GM21367 (cell line): Measurements from ENCODE around the gene GRIK3.

Source experiments
- ATAC-seq: cut with Tn5 transposase; IDR thresholded peaks from one replicate; pipeline ENCODE4 v1.9.1; 2021; ENCODE audit not compliant: unreplicated experiment

GRIK3 gene

GRCh38 chr1:36796106-36796590 is 238.2 kb downstream of the GRIK3 start:
- ATAC-seq, result no peak

DNA sequence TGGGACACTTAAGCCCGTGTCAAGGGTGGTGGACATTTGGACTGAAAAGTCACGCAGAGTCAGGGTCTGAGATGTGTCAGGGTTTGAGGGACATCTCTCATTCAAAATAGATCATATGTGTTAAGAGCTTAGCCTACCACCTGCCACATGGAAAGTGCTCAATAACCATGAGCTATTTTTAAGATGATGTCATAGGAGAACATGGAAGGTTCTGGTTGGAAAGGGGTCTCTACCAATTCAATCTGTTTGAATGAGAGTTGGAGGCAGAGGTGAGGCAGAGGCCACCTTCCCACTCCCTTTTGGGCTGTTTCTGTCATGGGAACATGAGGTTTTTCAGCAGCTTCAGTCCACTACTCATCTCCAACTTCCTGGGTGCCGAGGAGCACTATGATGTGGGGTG is 239.9 kb downstream of the GRIK3 start:
- no peak for ATAC-seq

DNA sequence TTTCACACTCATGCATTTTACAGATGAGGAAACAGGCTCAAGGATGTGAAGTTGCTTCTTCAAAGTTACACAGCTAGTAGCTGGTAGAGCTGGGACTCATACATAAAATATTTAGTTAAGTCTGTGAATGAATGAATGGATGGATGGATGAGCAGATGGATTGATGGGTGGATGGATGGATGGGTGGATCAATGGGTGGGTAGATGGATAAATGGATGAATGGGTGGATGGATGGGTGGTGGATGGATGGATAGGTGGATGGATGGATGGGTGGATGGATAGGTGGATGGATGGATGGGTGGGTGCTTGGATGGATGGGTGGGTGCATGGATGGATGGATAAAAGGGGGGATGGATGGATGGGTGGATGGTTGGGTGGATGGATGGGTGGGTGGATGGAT is 240.9 kb downstream of the GRIK3 start:
- no peak for ATAC-seq

DNA sequence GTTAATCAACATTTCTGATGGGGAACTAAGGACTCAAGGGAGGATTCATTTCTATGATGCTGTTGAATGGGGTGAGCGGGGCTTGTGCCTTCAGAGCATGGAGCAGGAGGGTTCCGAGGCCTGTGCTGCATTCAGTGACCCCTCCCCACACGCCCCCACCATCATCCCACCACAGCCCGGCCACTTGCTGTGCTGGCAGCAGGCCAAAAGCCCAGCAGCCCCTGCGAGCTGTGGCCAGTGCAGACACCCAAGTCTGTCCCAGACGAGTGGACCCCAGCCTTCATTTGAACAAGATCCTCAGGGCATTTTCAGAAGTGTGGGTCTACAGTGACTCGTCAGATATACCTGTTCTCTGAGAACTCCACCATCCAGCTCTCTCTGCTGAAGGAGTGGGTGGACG is 242.0 kb downstream of the GRIK3 start:
- no peak for ATAC-seq

GRCh38 chr1:36790191-36790590 is 244.1 kb downstream of the GRIK3 start:
- ATAC-seq, result no peak

DNA sequence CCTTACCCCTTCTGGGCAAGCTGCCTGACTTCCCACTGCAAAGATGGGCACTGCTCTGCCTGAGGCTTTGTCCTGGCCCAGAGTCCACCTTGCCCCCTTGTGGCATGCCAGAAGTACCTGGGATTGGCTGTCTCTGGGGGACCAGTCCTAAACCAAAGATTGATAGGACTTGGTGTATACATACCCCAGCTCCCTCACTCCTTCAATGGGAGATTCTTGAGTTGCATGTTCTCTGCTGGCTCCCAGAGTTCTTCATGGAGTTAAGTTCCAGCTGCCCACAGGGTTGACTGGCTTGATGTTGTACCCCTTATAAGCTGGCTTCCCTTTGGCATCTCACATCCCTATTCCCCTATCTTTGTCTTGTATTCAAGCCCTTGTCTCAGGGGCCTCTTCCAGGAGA is 244.8 kb downstream of the GRIK3 start:
- ATAC-seq, result no peak

DNA sequence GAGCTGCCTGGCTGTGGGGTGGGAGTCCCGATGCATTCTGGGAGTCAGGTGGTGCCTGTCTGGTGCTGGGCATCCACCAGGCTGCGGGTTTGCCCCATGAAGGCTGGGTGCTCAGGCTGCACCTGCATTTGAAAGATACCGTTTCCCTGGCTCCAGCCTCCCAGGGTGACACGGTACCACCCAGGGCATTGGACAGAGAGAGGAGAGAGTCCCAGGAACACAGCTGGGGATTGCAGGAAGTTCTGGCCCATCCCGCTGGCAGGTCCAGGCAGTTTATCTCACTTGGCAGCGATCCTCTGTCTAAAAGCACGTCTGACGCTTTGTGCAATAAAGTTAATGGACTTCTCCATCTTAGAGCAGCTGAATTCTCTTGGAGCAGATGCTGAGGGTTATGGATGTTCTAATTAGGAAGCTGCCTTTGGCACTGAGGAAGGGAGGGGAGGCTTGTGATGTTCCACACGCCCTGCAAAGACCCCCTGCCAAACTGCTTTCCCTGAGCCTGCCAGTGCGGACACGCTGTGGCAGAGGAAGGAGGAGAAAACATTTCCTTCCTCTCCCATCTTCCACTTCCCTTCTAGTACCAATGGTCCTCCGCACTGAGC is 246.9 kb downstream of the GRIK3 start:
- ATAC-seq, result no peak

DNA sequence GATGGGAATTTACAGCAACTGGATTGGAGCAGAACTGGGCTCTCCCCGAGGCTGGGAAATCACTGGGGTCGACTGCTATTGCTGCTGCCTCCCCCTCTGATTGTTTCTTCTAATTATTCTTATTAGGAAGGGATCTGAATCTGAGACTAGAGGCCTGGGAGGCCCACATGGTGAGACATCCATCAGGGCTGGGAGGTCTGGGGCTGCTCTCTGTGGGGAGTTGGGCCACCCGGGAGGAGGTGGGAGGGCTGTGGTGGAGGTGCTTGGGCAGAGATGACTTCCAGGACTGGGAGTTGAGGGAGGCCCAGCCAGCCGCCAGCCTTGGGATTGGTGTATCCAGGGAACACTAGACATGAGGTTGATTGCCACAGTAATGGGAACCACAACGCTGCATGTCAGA is 247.9 kb downstream of the GRIK3 start:
- no peak for ATAC-seq

- no peak for ATAC-seq
These were observed 250.0 kb downstream of the GRIK3 start for GRCh38 chr1:36784147-36784859.

DNA sequence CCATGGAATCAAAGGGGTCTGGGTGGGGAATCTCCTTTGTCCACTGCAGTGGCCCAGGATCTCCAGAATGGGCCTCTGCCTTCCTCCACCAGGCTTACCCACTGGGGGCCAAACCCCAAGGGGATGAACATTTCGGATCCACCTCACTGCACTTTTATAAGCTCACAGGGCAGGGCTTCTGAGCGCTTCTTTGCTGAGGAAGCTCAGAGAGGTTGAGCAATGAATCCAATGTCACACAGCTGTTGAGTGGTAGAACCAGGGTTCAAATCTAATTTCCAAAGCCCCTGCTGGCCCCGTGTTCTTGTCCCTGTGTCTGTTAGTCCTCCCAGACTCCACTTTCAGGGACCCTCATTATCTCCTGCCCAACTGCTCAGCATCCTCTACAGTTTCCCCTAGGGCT is 250.8 kb downstream of the GRIK3 start:
- no peak for ATAC-seq

DNA sequence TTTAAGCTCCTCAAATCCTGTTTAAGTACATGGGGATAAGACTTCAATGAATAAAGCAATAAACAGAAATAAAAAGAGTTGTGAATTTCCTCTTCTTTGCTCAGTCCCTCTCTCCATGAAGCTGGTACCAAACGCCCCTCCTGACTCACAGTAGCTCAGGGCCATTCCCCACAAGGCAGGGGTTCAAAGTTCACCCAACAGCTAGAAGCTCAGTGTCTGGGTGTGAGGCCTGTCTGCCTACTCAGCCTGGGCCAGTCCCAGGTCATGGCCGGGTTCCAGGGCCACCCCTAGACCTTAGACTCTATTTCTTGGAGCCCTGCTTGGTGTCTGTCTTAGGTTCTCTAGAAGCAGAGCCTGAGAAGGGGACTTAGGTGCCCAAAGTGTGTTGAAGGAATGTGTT is 251.5 kb downstream of the GRIK3 start:
- no peak for ATAC-seq

GRCh38 chr1:36782085-36782484 is 252.2 kb downstream of the GRIK3 start:
- no peak for ATAC-seq

DNA sequence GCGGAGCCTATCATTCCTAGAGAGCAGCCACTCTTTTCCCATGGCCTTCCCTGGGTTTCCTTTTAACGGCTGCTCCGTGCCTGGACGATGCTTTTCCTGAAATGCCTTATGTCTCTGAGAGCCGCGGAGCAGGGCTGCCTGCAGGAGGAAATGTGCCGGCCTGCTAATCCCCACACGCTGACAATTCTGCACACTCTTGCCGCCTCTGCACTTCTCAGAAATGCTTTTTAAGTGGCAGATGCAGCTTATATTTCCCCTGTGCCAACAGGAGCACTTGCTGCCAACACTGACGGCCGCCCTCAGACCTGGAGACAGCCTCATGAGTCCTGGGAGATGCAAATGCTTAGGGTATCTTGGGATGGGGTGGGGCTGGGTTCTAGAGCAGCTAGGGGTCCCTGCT is 253.2 kb downstream of the GRIK3 start:
- no peak for ATAC-seq

DNA sequence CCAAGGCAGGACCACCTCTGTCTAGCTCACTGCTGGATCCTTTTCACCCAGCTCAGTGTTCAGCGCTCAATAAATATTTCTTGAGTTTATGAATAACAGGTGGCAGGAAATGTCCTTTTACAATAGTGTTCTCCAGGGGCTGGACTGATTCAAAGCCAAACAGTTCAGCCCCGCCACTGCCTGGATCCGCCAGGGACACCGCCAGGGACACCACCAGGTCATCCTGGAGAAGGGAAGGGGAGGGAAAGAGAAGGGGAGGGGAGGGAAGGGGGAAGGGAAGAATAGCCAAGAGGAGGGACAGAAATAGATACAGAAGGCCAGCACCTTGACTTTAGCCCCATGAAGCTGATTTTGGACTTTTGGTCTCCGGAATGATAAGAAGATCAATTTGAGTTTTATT is 255.6 kb downstream of the GRIK3 start:
- ATAC-seq, result no peak

DNA sequence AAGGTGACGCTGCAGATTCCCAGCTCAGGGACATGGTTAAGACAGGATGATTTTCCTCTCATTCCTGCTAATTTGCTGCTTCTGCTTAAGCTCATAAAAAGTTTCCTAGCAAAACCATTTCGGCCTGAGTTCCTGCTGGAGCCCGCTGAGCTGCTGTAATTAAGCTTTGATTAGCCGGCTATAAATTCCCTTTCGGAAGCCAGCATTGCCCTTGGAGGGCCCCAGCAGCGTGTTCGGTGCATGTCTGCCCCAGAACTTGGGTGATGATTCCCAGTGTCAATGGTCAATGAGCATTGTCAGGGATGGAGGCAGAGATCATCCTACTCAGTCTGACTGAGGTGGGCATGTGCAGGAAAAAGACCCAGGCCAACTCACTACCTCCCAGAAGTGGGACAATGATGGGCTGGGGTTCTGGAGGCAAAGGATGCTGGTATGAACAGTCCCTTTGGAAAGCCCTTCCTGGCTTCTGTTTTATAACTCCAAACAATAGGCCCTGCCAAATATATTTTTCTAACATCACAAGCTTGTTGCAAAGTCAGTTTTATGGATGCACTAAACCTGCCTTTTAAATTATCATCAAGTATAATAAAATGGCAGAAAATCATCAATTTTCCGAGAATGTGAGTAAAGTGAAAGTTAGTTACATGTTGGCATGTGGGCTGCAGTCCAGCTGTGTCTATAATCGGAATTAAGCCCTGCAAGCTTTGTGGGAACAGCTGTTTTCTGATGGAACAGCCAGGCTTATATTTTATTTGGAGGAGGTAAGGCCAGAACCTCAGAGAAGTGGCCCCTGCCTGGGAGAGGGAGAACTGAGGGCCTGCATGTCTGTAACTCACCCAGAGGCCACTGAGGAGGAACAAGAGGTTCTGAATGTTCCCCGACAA is 257.1 kb downstream of the GRIK3 start:
- ATAC-seq, result no peak

- ATAC-seq, result no peak
These were observed 258.1 kb downstream of the GRIK3 start for GRCh38 chr1:36776256-36776655.

- no peak for ATAC-seq
These were observed 258.6 kb downstream of the GRIK3 start for GRCh38 chr1:36775716-36776115.

DNA sequence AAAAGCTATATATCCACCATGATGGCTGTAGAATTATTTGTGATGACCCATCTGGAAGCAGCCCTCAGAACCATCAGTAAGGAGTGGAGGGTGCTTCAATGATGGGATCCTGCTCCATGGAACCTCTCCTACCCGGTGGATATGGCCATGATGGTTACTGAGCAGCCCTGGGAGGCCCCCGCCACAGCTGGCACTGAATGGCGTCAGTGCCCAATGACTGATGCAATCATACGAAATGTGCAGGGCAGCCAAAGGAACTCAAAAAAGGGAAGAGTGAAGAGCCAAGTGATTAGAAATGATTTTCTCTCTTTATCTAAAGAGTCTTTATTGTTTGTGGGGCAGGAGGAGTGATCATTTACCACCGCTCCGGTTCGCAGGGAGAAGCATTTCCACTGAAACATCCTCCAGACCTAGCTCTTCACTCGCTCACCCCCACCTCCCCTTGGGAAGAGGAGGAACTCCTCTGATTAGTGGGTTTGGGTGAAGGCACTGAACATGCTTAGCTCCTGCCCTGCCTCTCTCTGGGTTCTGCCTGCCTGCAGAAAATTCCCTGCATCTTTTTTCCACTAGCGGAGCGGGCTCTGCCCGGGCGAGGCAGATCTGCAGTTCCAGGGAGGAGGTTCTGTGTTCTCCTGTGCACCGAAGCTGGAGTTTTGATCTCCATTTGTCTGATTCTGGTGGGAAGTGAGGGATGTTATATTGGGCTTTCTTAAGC is 260.3 kb downstream of the GRIK3 start:
- ATAC-seq, result no peak

DNA sequence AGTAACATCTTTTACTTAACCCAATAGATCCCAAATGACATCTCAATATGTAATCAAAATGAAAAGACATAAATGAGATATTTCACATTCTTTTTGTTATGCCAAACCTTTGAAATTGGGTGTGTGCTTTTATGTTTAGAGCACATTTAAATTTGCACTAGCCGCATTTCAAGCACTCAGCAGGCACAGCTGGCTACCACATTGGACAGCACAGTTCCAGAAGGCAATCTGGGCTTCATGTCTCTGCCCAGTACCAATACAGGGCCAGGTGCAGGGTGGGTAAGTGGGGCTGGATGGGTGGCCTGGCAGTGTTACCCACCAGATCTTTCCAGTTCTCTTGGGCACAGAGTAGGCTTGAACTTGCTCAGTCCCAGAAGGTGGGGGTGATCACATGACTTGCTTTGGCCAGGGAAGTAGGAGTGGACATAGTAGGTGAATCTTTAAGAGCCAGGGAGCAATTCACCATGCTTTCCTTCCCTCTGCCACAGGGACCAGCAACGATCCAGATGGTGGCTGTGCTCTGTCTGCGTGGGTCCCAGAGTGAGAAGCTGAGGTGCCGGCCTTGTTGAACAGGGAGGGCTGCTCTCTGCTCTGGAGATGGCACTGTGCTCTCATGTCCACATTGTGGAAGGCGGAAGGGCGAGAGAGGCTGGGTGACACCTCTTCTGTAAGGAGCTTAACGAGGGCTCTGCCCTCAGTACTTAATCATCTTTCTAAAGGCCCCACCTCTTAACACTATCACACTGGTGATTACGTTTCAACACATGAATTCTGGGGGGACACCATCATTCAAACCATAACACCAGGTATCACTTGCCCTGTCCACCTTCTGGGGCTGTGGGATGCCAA is 261.4 kb downstream of the GRIK3 start:
- no peak for ATAC-seq

GRCh38 chr1:36771660-36772284 is 262.5 kb downstream of the GRIK3 start:
- no peak for ATAC-seq
